Gastroesophageal sphincter (tissue), 4 donors: ENCODE measurements around the gene CD79B. TPM values are rescaled to one million over a fixed set of nuclear protein-coding genes. Genes with fewer than 3 reads are reported as not detected.

Experiments
- ATAC-seq: fragments of 150-250 bp; one replicate; pipeline ENCODE4 v1.9.1; 2016; ENCODE audit warnings: mild to moderate bottlenecking, moderate library complexity
- H3K27ac ChIP-seq, 4 donors: fragments of 200-600 bp; sonication (generic) in 3 of 4; 1 replicate in 3 of 4; 2 replicates in 1 of 4; pipeline ENCODE4 v1.5.1; 2016 to 2019
- H3K27me3 ChIP-seq: fragments of 200-600 bp; sonication (generic); one replicate; pipeline ENCODE4 v1.5.1; 2019
- H3K36me3 ChIP-seq, 2 donors: fragments of 200-600 bp; sonication (generic); one replicate each; pipeline ENCODE4 v1.5.1; 2019; ENCODE audit warnings: control low read depth in 1 of 2
- H3K4me1 ChIP-seq, 3 donors: fragments of 200-600 bp; sonication (generic); 1 replicate in 2 of 3; 2 replicates in 1 of 3; pipeline ENCODE4 v1.5.1; 2016 to 2019; ENCODE audit warnings: control low read depth in 2 of 3
- H3K4me3 ChIP-seq, 2 donors: fragments of 200-600 bp; sonication (generic); one replicate each; pipeline ENCODE4 v1.5.1; 2019; ENCODE audit warnings: mild to moderate bottlenecking in 1 of 2, moderate library complexity in 1 of 2
- H3K9me3 ChIP-seq, 3 donors: fragments of 200-600 bp; sonication (generic); one replicate each; pipeline ENCODE4 v1.5.1; 2017 to 2019; ENCODE audit warnings: control low read depth in 2 of 3
- EP300 ChIP-seq: sonication (generic); formaldehyde crosslinking; IDR thresholded peaks from one replicate; pipeline ENCODE4 v1.6.1; 2017; ENCODE audit warnings: antibody characterized with exemption, mild to moderate bottlenecking
- POLR2A ChIP-seq, 2 donors: fragments of 450-650 bp; IDR thresholded peaks; one replicate each; pipeline ENCODE4 v1.6.1; 2017; ENCODE audit warnings: antibody characterized with exemption in 2 of 2, mild to moderate bottlenecking in 2 of 2, moderate library complexity in 1 of 2
- POLR2AphosphoS5 ChIP-seq: sonication (generic); formaldehyde crosslinking; IDR thresholded peaks from one replicate; pipeline ENCODE4 v1.6.1; 2017; ENCODE audit warnings: antibody characterized with exemption
- WGBS, 2 donors: methylation state at CpG; one replicate each; pipeline ENCODE4 v1.1.5; 2018; ENCODE audit warnings: low coverage in 1 of 2; 5-methylcytosine and 5-hydroxymethylcytosine counted together
- total RNA-seq, 4 donors: library from RNA; depleted of rRNA; stranded (reverse); fragments of >200 nt; gene quantifications; one replicate each; pipeline ENCODE4 v1.1.0, GENCODE V29; 2016
- TF ChIP-seq, protein P1 (sequence below), 4 experiments: fragments of 200-600 bp in 2 of 4; fragments of 450-650 bp in 2 of 4; sonication (generic) in 1 of 4; IDR thresholded peaks; one replicate each; pipeline ENCODE4 v1.5.1; 2017 to 2019; ENCODE audit warnings: antibody characterized with exemption in 4 of 4, mild to moderate bottlenecking in 2 of 4, moderate library complexity in 2 of 4

Gene CD79B
- total RNA-seq, 4 donors from 2014 or later = 2.0 to 5.9 (median 3.3) TPM; not detected in 1

- Histone ChIP-seq H3K9me3 (no peaks in the 10 kb centered on the region), H3K27me3 (peaks cover 17% of the 10 kb centered on the region), H3K4me3 (no peak overlapping the region), H3K4me1 (no peaks in the 10 kb centered on the region), H3K36me3 (no peaks in the 10 kb centered on the region), H3K27ac (no peak overlapping the region)
- WGBS, 2 donors = 87% methylated on average over 4 of the region's 4 CpGs; no CpG with 5 or more reads in 1 of the 2 donors
- ATAC-seq = no peak
- TF ChIP-seq POLR2A (IDR thresholded peaks at IDR 0.05) (no peak), EP300 (no peak), POLR2AphosphoS5 (no peak)
- TF ChIP-seq, protein P1, sequence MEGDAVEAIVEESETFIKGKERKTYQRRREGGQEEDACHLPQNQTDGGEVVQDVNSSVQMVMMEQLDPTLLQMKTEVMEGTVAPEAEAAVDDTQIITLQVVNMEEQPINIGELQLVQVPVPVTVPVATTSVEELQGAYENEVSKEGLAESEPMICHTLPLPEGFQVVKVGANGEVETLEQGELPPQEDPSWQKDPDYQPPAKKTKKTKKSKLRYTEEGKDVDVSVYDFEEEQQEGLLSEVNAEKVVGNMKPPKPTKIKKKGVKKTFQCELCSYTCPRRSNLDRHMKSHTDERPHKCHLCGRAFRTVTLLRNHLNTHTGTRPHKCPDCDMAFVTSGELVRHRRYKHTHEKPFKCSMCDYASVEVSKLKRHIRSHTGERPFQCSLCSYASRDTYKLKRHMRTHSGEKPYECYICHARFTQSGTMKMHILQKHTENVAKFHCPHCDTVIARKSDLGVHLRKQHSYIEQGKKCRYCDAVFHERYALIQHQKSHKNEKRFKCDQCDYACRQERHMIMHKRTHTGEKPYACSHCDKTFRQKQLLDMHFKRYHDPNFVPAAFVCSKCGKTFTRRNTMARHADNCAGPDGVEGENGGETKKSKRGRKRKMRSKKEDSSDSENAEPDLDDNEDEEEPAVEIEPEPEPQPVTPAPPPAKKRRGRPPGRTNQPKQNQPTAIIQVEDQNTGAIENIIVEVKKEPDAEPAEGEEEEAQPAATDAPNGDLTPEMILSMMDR (IDR thresholded peaks at IDR 0.05) = no peak
Observed at GRCh38 chr17:63937920-63938319, 5.8 kb upstream of the CD79B start.

DNA sequence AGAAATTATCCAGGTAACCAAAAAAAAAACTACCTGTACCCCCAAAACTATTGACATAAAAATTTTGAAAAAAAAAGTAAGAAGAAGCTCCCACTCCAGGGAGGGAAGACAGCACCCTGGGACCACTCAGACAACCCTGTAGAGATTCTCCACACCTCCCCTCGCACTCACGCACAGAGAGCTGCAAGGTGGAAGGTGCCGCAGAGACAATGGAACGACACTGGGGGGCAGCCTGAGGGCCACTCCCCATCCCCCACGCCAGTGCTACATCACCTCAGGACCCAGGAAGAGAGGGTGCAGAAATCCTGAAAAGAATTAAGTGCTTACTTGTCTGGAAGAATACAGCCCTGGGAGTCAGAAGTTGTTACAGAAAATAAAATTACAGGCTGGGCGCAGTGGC lies 5.2 kb upstream of the CD79B start:
- ATAC-seq = no peak
- Histone ChIP-seq H3K27me3 (peaks cover 17% of the 10 kb centered on the region), H3K36me3 (no peaks in the 10 kb centered on the region), H3K27ac (no peak overlapping the region), H3K4me1 (peaks cover 0 to under 1% (median 0%) of the 10 kb centered on the region in 3 donors), H3K4me3 (no peak overlapping the region), H3K9me3 (no peaks in the 10 kb centered on the region)
- whole genome bisulfite sequencing, 2 donors = 72 to 96% methylated on average over 4 of the region's 6 CpGs
- TF ChIP-seq POLR2AphosphoS5 = no peak
- no peak for TF ChIP-seq EP300
- TF ChIP-seq, protein P1 (IDR thresholded peaks at IDR 0.05) = no peak
- no peak for TF ChIP-seq POLR2A (IDR thresholded peaks at IDR 0.05)

DNA sequence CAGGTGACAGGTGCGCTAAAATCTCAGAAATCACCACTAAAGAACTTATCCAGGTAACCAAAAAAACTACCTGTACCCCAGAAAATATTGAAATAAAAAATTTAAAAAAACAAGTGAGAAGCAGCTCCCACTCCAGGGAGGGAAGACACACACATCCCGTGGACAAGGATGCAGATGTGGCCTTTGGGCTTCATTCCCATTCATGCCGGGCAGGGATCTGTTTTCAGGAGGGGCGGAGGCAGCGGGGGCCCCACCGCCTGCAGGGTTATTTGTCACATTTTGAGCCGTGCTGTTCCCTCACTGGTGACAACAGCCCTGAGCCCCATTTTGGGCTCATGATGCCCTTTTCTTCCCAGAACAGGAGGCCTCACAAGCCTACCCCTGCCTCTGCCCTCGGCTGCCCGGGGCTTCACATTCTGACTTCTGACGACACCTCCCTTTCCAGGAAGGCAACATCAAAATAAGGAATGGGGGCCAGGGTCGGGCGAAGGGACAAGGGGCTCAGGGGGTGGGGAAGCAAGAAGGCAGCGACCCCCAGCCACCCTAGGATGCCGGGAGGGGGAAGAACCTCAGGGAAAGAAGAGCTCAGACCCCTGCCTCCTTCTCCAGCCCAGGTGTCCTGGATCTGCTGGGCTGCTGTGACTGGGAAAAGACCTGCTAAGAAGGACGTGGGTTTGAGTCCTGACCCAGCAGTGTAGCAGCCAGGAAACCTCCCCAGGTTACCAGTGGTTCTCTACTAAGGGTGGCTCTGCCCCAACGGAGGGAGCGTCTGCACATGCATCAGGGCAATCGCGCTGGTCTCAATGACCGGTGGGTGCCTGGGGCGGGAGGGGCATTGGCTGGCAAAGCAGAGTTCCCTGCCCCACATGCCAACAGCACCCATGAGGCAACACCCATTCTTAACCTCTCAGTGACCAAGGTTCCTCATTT lies 2.3 kb upstream of the CD79B start:
- Histone ChIP-seq H3K27me3 (peaks cover 17% of the 10 kb centered on the region), H3K4me3 (no peak overlapping the region), H3K27ac (no peak overlapping the region), H3K4me1 (peaks cover 0 to 17% (median 4%) of the 10 kb centered on the region in 3 donors), H3K9me3 (no peaks in the 10 kb centered on the region), H3K36me3 (no peaks in the 10 kb centered on the region)
- no peak for ATAC-seq
- WGBS, 2 donors = 54 to 84% methylated on average over 7 of the region's 21 CpGs
- TF ChIP-seq POLR2A (IDR thresholded peaks at IDR 0.05) = no peak
- TF ChIP-seq, protein P1 (IDR thresholded peaks at IDR 0.05) = no peak
- TF ChIP-seq POLR2AphosphoS5 = no peak
- TF ChIP-seq EP300 = no peak

DNA sequence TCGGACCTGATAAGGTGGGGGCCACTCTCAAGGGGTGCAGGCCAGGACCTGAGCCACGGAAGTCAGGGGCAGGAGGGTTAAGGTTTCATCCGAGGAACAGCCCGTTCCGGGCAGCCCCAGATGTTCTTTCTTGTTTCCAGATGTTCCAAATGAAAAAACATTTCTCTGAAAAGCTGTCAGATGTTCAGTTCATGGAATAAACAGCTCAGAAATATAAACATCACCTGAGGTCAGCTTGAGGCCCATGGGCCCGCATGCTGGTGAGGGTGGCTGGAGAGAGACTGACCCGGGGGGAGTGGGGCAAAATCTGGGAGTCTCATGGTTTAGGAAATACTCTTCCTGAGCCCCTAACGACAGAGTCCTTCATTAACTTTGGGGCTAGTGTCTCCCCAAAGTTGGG lies 1.5 kb upstream of the CD79B start:
- peaks cover 17% of the 10 kb centered on the region for H3K27me3 ChIP-seq
- no peaks in the 10 kb centered on the region for H3K9me3 ChIP-seq
- no peak for TF ChIP-seq POLR2A (IDR thresholded peaks at IDR 0.05)
- TF ChIP-seq EP300 = no peak
- TF ChIP-seq POLR2AphosphoS5 = no peak
- TF ChIP-seq, protein P1 (IDR thresholded peaks at IDR 0.05) = no peak
- H3K27ac ChIP-seq = no peak overlapping the region
- H3K36me3 ChIP-seq = no peaks in the 10 kb centered on the region
- peaks cover 0 to 17% (median 4%) of the 10 kb centered on the region in 3 donors for H3K4me1 ChIP-seq
- ATAC-seq = no peak
- no peak overlapping the region for H3K4me3 ChIP-seq
- 52 to 67% methylated on average over 5 of the region's 8 CpGs for WGBS, 2 donors
